Coronary artery (tissue), 2 donors: ENCODE data around the gene FNDC7.
A peak's percentile ranks its signal among the peaks of the same experiment; 100 is the strongest.
"Not testable (repeated sequence)": the region's sequence is repeated elsewhere in the genome, so short reads cannot be mapped to it uniquely, and the experiment has no call there.

Experiments used
- DNase-seq: peaks from one replicate; pipeline ENCODE4 v3.0.0-alpha.2; 2017; ENCODE audit warnings: low spot score
- H3K27ac ChIP-seq, 2 donors: fragments of 200-600 bp; sonication (generic); one replicate each; pipeline ENCODE4 v1.5.1; 2016 to 2019
- H3K4me3 ChIP-seq: fragments of 200-600 bp; sonication (generic); 2 replicates; pipeline ENCODE4 v1.5.1; 2016; ENCODE audit warnings: mild to moderate bottlenecking, moderate library complexity
- TF ChIP-seq, protein P1 (sequence below): fragments of 200-600 bp; sonication (generic); IDR thresholded peaks from one replicate; pipeline ENCODE4 v1.5.1; 2019; ENCODE audit warnings: antibody characterized with exemption

FNDC7 gene

GRCh38 chr1:108701176-108701849 lies 11.4 kb upstream of the FNDC7 start:
- Histone ChIP-seq H3K4me3 (no peak overlapping the region), H3K27ac (no peak overlapping the region)
- TF ChIP-seq, protein P1, sequence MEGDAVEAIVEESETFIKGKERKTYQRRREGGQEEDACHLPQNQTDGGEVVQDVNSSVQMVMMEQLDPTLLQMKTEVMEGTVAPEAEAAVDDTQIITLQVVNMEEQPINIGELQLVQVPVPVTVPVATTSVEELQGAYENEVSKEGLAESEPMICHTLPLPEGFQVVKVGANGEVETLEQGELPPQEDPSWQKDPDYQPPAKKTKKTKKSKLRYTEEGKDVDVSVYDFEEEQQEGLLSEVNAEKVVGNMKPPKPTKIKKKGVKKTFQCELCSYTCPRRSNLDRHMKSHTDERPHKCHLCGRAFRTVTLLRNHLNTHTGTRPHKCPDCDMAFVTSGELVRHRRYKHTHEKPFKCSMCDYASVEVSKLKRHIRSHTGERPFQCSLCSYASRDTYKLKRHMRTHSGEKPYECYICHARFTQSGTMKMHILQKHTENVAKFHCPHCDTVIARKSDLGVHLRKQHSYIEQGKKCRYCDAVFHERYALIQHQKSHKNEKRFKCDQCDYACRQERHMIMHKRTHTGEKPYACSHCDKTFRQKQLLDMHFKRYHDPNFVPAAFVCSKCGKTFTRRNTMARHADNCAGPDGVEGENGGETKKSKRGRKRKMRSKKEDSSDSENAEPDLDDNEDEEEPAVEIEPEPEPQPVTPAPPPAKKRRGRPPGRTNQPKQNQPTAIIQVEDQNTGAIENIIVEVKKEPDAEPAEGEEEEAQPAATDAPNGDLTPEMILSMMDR: no peak
- no peak for DNase-seq

DNA sequence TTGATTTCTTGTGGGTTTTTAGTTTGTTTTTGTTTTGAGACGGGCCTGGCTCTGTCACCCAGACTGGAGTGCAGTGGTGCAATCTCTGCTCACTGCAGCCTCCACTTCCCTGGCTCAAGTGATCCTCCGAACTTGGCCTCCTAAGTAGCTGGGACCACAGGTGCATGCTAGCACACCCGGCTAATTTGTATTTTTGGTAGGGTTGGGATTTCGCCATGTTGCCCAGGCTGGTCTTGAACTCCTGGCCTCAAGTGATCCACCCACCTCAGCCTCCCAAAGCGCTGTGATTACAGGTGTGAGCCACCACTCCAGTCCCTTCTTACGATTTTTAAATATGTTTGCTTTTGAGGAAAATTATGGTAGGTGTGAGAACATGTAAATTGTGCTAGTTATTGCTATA lies 10.6 kb upstream of the FNDC7 start:
- not testable (repeated sequence) for H3K4me3 ChIP-seq, H3K27ac ChIP-seq, DNase-seq

DNA sequence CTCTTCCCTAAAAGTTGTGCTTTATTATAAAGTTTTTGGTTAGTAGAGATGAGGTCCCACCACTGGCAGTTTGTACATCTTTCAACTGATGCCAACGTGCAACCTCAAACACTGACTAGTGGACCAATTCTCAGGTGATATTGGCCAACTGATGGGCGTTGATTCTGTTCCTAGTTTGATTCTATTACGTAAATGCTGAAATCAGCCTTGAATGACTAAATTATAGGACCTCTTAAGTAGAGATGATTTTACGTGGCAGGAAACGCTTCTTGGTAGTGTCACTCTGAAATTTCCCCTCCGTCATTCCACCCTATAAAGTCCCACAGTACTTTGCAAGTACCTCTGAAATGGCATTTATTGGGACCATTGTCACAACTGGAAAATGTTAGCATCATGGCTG lies 8.8 kb upstream of the FNDC7 start:
- Histone ChIP-seq H3K27ac (peak overlapping the region in 1 of 2 donors; percentile 62), H3K4me3 (no peak overlapping the region)
- no peak for DNase-seq
- TF ChIP-seq, protein P1: no peak

DNA sequence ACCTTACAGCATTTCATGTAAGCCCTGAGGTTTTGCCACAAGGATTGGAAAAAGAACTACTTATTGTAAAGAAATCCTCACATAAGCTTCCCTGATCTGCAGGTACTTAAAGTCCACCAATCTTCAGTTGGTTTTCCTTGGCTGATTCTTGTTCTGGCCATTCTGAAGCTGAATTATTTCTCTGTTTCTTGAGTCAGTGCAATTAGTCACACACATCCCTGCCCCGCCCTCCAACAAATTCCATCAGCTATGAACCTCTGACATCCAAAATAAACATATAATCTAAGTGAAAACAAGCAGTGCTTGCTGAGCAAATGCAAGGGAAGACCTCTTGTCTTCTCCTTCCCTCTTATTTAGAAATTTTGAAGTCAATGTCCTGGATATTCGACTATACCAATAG lies 8.2 kb upstream of the FNDC7 start:
- H3K27ac ChIP-seq: peak overlapping the region in 1 of 2 donors; percentile 62
- peak overlapping the region; percentile 12 for H3K4me3 ChIP-seq
- TF ChIP-seq, protein P1: no peak
- no peak for DNase-seq

- no peak for DNase-seq
- no peak overlapping the region for H3K27ac ChIP-seq
- TF ChIP-seq, protein P1: no peak
- no peak overlapping the region for H3K4me3 ChIP-seq
Measured at GRCh38 chr1:108706643-108707042, 6.1 kb upstream of the FNDC7 start.

DNA sequence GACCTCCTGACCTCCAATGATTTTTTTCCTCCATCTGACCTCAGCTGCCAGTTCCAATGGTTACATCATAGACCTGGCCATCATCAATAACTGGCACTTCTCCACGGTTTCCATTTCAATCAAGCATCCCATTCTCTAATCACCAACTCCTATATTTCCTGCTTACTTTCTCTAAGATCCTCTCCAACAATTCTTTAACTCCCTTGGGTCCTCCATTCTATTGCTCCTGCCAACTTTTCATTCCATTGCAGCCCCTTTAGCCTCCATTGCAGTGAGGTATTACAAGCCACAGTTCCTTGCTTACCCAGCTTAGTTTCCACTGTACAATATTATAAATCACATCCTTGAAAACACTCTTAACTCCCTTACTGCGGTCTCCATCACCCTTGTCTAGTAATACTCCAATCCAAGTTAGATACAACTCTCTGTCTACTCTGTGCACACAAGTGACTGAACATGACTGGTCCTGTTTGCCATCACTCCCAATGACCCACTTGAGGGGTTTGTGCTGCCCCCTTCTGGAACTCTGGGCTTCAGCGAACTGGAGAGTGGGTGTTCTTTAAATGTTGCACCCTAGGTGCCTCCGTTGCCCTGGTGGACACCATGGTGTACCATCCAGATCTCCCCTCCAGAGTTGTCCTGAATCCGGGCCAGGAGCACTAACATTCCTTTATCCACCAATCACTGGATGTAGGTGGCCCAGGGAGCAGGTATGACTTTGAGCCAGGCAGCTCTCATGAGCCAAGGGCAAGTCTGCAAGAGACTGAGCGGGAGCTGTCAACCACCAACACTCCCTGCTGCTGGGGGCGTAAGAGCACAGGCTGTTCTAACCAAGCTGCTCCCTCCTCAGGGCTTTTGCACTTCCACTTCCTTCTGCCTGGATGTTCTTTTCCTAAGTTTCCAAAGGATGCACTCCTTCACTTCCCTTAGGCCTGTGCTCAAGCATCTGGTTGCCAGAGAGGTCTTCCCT lies 3.7 kb upstream of the FNDC7 start:
- Histone ChIP-seq H3K27ac (no peak overlapping the region), H3K4me3 (no peak overlapping the region)
- TF ChIP-seq, protein P1: no peak
- no peak for DNase-seq

GRCh38 chr1:108715932-108716331 lies 3.2 kb downstream of the FNDC7 start:
- TF ChIP-seq, protein P1: no peak
- H3K4me3 ChIP-seq: no peak overlapping the region
- no peak for DNase-seq
- peak overlapping the region in 1 of 2 donors; percentile 70 for H3K27ac ChIP-seq
